HepG2 (cell line): ENCODE measurements around the gene SOST. TPM values are rescaled to one million over a fixed set of nuclear protein-coding genes. Genes with fewer than 3 reads are reported as not detected.
A peak's percentile ranks its signal among the peaks of the same experiment; 100 is the strongest.

Experiments used
- AFF4 ChIP-seq: sonication (generic); formaldehyde crosslinking; IDR thresholded peaks from 2 replicates; pipeline ENCODE4 v1.4.0; 2020; ENCODE audit warnings: missing genetic modification reagents
- CSRNP2 ChIP-seq: sonication (generic); formaldehyde crosslinking; conservative IDR thresholded peaks from 2 replicates; pipeline ENCODE4 v1.8.0; 2022; ENCODE audit warnings: low read depth, missing genetic modification reagents
- DPF2 ChIP-seq: sonication (generic); formaldehyde crosslinking; IDR thresholded peaks from 2 replicates; pipeline ENCODE4 v1.4.0; 2020; ENCODE audit warnings: mild to moderate bottlenecking, low read depth, missing genetic modification reagents, borderline replicate concordance
- KIAA2018 ChIP-seq: sonication (generic); formaldehyde crosslinking; IDR thresholded peaks from 2 replicates; pipeline ENCODE4 v1.5.0; 2020; ENCODE audit warnings: mild to moderate bottlenecking, missing genetic modification reagents, borderline replicate concordance
- TMF1 ChIP-seq: sonication (generic); formaldehyde crosslinking; IDR thresholded peaks from 2 replicates; pipeline ENCODE4 v1.8.1; 2022; ENCODE audit warnings: low read depth, missing genetic modification reagents
- ZNF230 ChIP-seq: sonication (generic); formaldehyde crosslinking; IDR thresholded peaks from 2 replicates; pipeline ENCODE4 v1.4.0; 2020; ENCODE audit warnings: mild to moderate bottlenecking, missing genetic modification reagents
- ZNF253 ChIP-seq: sonication (generic); formaldehyde crosslinking; IDR thresholded peaks from 2 replicates; pipeline ENCODE4 v1.8.0; 2022; ENCODE audit warnings: mild to moderate bottlenecking, missing genetic modification reagents, borderline replicate concordance
- ZNF883 ChIP-seq: sonication (generic); formaldehyde crosslinking; IDR thresholded peaks from 2 replicates; pipeline ENCODE4 v1.5.1; 2020; ENCODE audit warnings: mild to moderate bottlenecking, missing genetic modification reagents; ENCODE audit errors: not compliant biosample characterization
- polyA plus RNA-seq, 8 experiments: library from polyadenylated mRNA; depleted of rRNA in 3 of 8; stranded (reverse) in 7 of 8; unstranded in 1 of 8; fragments of >200 nt; fragmentation: Illumina TruSeq in 4 of 8; extraction: Trizol in 4 of 8; gene quantifications; 2 replicates each; pipeline versions ENCODE4 v1.2.1 to v1.2.3, GENCODE V29; 2011 to 2016; ENCODE audit warnings: low read depth in 4 of 8, missing spikeins in 1 of 8, mixed read lengths in 1 of 8; ENCODE audit not compliant: insufficient read depth in 1 of 8
- total RNA-seq, 5 experiments: library from RNA; depleted of rRNA; stranded (reverse); fragments of >200 nt; fragmentation: Illumina TruSeq; extraction: Trizol; gene quantifications; 2 replicates each; pipeline ENCODE4 v1.2.3, GENCODE V29; 2016; ENCODE audit warnings: low read depth in 1 of 5
- TF ChIP-seq, protein P1 (sequence below): IDR thresholded peaks from 2 replicates; pipeline ENCODE4 v1.6.1; 2016; ENCODE audit warnings: missing compliant biosample characterization, missing genetic modification reagents, borderline replicate concordance
- TF ChIP-seq, protein P2 (sequence below): sonication (generic); formaldehyde crosslinking; conservative IDR thresholded peaks from 2 replicates; pipeline ENCODE4 v1.4.0; 2020; ENCODE audit warnings: missing genetic modification reagents

SOST gene
- total and polyA plus RNA-seq, 2 of the 13 experiments (the other 11 are each of a cell fraction or from before 2014, with no cell fraction given): not detected

- TF ChIP-seq AFF4 (CRISPR knock-in tag): no peak
- no peak for TF ChIP-seq ZNF230 (CRISPR knock-in tag)
- no peak for TF ChIP-seq TMF1 (CRISPR knock-in tag)
- no peak for TF ChIP-seq KIAA2018 (CRISPR knock-in tag)
- TF ChIP-seq CSRNP2 (CRISPR knock-in tag): no peak
- TF ChIP-seq DPF2: peak; percentile 83; the same call in 1 of the 2 replicates
- TF ChIP-seq, protein P1, sequence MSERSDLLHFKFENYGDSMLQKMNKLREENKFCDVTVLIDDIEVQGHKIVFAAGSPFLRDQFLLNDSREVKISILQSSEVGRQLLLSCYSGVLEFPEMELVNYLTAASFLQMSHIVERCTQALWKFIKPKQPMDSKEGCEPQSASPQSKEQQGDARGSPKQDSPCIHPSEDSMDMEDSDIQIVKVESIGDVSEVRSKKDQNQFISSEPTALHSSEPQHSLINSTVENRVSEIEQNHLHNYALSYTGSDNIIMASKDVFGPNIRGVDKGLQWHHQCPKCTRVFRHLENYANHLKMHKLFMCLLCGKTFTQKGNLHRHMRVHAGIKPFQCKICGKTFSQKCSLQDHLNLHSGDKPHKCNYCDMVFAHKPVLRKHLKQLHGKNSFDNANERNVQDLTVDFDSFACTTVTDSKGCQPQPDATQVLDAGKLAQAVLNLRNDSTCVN (CRISPR knock-in tag): no peak
- TF ChIP-seq, protein P2, sequence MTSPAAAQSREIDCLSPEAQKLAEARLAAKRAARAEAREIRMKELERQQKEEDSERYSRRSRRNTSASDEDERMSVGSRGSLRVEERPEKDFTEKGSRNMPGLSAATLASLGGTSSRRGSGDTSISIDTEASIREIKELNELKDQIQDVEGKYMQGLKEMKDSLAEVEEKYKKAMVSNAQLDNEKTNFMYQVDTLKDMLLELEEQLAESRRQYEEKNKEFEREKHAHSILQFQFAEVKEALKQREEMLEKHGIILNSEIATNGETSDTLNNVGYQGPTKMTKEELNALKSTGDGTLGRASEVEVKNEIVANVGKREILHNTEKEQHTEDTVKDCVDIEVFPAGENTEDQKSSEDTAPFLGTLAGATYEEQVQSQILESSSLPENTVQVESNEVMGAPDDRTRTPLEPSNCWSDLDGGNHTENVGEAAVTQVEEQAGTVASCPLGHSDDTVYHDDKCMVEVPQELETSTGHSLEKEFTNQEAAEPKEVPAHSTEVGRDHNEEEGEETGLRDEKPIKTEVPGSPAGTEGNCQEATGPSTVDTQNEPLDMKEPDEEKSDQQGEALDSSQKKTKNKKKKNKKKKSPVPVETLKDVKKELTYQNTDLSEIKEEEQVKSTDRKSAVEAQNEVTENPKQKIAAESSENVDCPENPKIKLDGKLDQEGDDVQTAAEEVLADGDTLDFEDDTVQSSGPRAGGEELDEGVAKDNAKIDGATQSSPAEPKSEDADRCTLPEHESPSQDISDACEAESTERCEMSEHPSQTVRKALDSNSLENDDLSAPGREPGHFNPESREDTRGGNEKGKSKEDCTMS (CRISPR knock-in tag): no peak
- no peak for TF ChIP-seq ZNF883 (CRISPR knock-in tag)
- TF ChIP-seq ZNF253: no peak
Observed at GRCh38 chr17:43801844-43802243, 43.3 kb upstream of the SOST start (continued).
